ENCODE data around the gene FHOD3. TPM values are rescaled to one million over a fixed set of nuclear protein-coding genes. Genes with fewer than 3 reads are reported as not detected.

Gene FHOD3
- total and polyA plus RNA-seq, 2 of the 13 experiments (the other 11 are each of a cell fraction or from before 2014, with no cell fraction given) = 0.07 TPM; not detected in 1

- FAIRE-seq = no peak
- ATAC-seq = no peak
- Histone ChIP-seq H3K4me3 (replicated peaks in 1 of 3; ENCODE audit: insufficient read depth in 1 of 3, low read depth in 2 of 3, low read length in 3 of 3) (no peak overlapping the region), H3K4me1 (ENCODE audit: insufficient read depth, low read length) (no peaks in the 10 kb centered on the region), H4K20me1 (ENCODE audit: insufficient read depth, low read length) (no peaks in the 10 kb centered on the region), H3K27me3 (ENCODE audit: control insufficient read depth in 1 of 2, insufficient read depth in 2 of 2, low read length in 2 of 2) (no peaks in the 10 kb centered on the region), H3K27ac (ENCODE audit: extremely low read length, insufficient read depth, low read length) (no peak overlapping the region), H3K79me2 (ENCODE audit: insufficient read depth, low read length) (no peaks in the 10 kb centered on the region), H3K9me3 (ENCODE audit: low read length) (no peaks in the 10 kb centered on the region), H3K4me2 (ENCODE audit: low read depth, low read length) (no peak overlapping the region), H2AFZ (ENCODE audit: low read length) (no peak overlapping the region), H3K36me3 (replicated peaks in 1 of 2; ENCODE audit: control insufficient read depth in 1 of 2, insufficient read depth in 2 of 2, low read length in 2 of 2) (no peaks in the 10 kb centered on the region), H3K9ac (ENCODE audit: insufficient read depth, low read depth, low read length) (no peak overlapping the region)
- no TSS peak for BruUV-seq (replicated peaks)
- intact Hi-C loops (cut with micrococcal nuclease; ENCODE audit: unreplicated experiment) = loop anchor here (2.0 kb wide), 1 partner anchor 77 kb away; no protein-coding TSS in a partner anchor
- no peak for DNase-seq (ENCODE audit: low spot score)
- 33% methylated on average over 3 of the region's 3 CpGs for WGBS (ENCODE audit: low lambda C conversion rate)
- TF ChIP-seq ELF1 (CRISPR knock-in tag; IDR thresholded peaks at IDR 0.05) (no peak), NCOA1 (CRISPR knock-in tag; IDR thresholded peaks at IDR 0.05) (no peak), KDM6A (CRISPR knock-in tag; IDR thresholded peaks at IDR 0.05; ENCODE audit: low read depth) (no peak)
- in situ Hi-C loops (cut with HindIII; ENCODE audit: extremely low pct_ligation_motif_present, low pct_unique_long_range_greater_than_20kb) = no loop called here
- ChIA-PET CTCF (ENCODE audit: low intra/inter-chr PET ratio, low total read pairs) (no interaction called here), POLR2A (no interaction called here)
These were observed 202.4 kb downstream of the FHOD3 start for GRCh38 chr18:36499938-36500337.

- DNase-seq (ENCODE audit: low spot score) = no peak
- no peak for FAIRE-seq
- no TSS peak for BruUV-seq (replicated peaks)
- WGBS (ENCODE audit: low lambda C conversion rate) = no CpG with 5 or more reads among the region's 2 CpGs
- Histone ChIP-seq H3K27me3 (ENCODE audit: control insufficient read depth in 1 of 2, insufficient read depth in 2 of 2, low read length in 2 of 2) (no peaks in the 10 kb centered on the region), H3K79me2 (ENCODE audit: insufficient read depth, low read length) (no peaks in the 10 kb centered on the region), H4K20me1 (ENCODE audit: insufficient read depth, low read length) (no peaks in the 10 kb centered on the region), H3K27ac (ENCODE audit: extremely low read length, insufficient read depth, low read length) (no peak overlapping the region), H3K9me3 (ENCODE audit: low read length) (no peaks in the 10 kb centered on the region), H3K4me1 (ENCODE audit: insufficient read depth, low read length) (no peaks in the 10 kb centered on the region), H3K4me3 (replicated peaks in 1 of 3; ENCODE audit: insufficient read depth in 1 of 3, low read depth in 2 of 3, low read length in 3 of 3) (no peak overlapping the region), H2AFZ (ENCODE audit: low read length) (no peak overlapping the region), H3K9ac (ENCODE audit: insufficient read depth, low read depth, low read length) (no peak overlapping the region), H3K4me2 (ENCODE audit: low read depth, low read length) (no peak overlapping the region), H3K36me3 (replicated peaks in 1 of 2; ENCODE audit: control insufficient read depth in 1 of 2, insufficient read depth in 2 of 2, low read length in 2 of 2) (no peaks in the 10 kb centered on the region)
- ATAC-seq = no peak
- TF ChIP-seq ZNF776 (CRISPR knock-in tag; IDR thresholded peaks at IDR 0.05) = no peak
- TF ChIP-seq ZNF256 (CRISPR knock-in tag; conservative IDR thresholded peaks at IDR 0.05) = no peak
- no peak for TF ChIP-seq ZSCAN29 (CRISPR knock-in tag; conservative IDR thresholded peaks at IDR 0.05)
- POLR2A ChIA-PET = no interaction called here
- in situ Hi-C loops (cut with HindIII; ENCODE audit: extremely low pct_ligation_motif_present, low pct_unique_long_range_greater_than_20kb) (no loop called here), intact Hi-C loops (cut with micrococcal nuclease; ENCODE audit: unreplicated experiment) (loop anchor here (2.0 kb wide), 1 partner anchor 76 kb away; no protein-coding TSS in a partner anchor)
- CTCF ChIA-PET (ENCODE audit: low intra/inter-chr PET ratio, low total read pairs) = no interaction called here
These were observed 203.6 kb downstream of the FHOD3 start for GRCh38 chr18:36501100-36501499.

Measured in HepG2 (cell line).